Stomach (tissue), 4 donors: ENCODE measurements around the gene IBA57.

Experiments used
- EP300 ChIP-seq: sonication (generic); formaldehyde crosslinking; IDR thresholded peaks from one replicate; pipeline ENCODE4 v1.6.1; 2017; ENCODE audit warnings: antibody characterized with exemption
- POLR2A ChIP-seq, 4 donors: fragments of 450-650 bp; IDR thresholded peaks; one replicate each; pipeline ENCODE4 v1.6.1; 2016; ENCODE audit warnings: antibody characterized with exemption in 4 of 4, control low read depth in 2 of 4, mild to moderate bottlenecking in 1 of 4, moderate library complexity in 1 of 4
- POLR2AphosphoS5 ChIP-seq, 3 donors: sonication (generic); formaldehyde crosslinking; IDR thresholded peaks; one replicate each; pipeline ENCODE4 v1.6.1; 2016; ENCODE audit warnings: antibody characterized with exemption in 3 of 3
- TF ChIP-seq, protein P1 (sequence below), 7 experiments: fragments of 450-650 bp in 4 of 7; fragments of 200-600 bp in 3 of 7; sonication (generic) in 3 of 7; IDR thresholded peaks; one replicate each; pipeline ENCODE4 v1.5.1; 2016 to 2019; ENCODE audit warnings: antibody characterized with exemption in 7 of 7, control low read depth in 2 of 7, mild to moderate bottlenecking in 1 of 7

DNA sequence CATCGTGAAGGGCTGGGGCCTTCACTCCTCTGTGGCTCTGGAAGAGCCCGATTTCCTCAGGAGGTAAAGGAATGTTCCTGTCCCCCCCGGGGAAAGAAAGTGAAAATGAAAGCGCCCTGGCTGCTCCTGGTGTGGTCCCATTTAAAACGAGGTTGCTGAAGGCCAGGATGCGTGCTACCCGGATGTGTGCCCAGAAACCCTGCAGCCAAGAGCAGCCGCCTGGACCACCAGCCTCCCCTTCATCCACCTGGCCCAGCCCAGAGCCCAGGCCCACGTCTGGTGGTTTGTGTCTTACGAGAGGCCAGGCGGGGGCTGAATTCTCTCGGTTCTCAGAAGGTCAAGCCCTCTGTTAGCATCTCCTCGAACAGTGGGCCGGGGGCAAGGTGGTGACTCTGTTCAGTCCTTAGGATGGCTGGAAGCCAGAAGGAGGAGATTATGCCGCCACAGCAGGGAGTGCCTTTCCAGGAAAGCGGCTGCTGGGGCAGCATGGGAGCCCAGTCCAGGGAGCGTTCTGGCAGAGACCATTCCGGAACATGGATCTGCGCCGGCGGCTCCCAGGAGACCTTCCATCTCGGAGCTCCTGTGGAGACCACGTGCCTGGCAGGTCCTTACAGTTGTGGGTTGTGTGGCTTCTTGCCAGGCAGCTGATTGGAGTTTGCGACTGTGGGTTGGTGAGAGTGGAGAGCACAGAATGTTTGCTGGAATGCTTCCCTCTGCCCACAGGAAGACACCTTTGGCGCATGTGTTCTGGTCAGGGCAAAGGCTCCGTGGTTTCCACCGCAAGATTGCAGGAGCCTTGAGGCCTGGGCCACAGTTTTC lies 24.2 kb upstream of the IBA57 start:
- TF ChIP-seq POLR2A (IDR thresholded peaks at IDR 0.05) (no peak), POLR2AphosphoS5 (IDR thresholded peaks at IDR 0.05) (peak in 1 of 3 donors; percentile 5), EP300 (no peak)
- TF ChIP-seq, protein P1, sequence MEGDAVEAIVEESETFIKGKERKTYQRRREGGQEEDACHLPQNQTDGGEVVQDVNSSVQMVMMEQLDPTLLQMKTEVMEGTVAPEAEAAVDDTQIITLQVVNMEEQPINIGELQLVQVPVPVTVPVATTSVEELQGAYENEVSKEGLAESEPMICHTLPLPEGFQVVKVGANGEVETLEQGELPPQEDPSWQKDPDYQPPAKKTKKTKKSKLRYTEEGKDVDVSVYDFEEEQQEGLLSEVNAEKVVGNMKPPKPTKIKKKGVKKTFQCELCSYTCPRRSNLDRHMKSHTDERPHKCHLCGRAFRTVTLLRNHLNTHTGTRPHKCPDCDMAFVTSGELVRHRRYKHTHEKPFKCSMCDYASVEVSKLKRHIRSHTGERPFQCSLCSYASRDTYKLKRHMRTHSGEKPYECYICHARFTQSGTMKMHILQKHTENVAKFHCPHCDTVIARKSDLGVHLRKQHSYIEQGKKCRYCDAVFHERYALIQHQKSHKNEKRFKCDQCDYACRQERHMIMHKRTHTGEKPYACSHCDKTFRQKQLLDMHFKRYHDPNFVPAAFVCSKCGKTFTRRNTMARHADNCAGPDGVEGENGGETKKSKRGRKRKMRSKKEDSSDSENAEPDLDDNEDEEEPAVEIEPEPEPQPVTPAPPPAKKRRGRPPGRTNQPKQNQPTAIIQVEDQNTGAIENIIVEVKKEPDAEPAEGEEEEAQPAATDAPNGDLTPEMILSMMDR (IDR thresholded peaks at IDR 0.05), result no peak
